Esophagus muscularis mucosa (tissue), 4 donors: ENCODE measurements around the gene RAB6A.

Experiments used
- CTCF ChIP-seq, 3 experiments: fragments of 200-600 bp in 2 of 3; fragments of 450-650 bp in 1 of 3; sonication (generic) in 2 of 3; IDR thresholded peaks; one replicate each; pipeline ENCODE4 v1.5.1; 2017 to 2019; ENCODE audit warnings: antibody characterized with exemption in 3 of 3, mild to moderate bottlenecking in 2 of 3, moderate library complexity in 1 of 3
- EP300 ChIP-seq: sonication (generic); formaldehyde crosslinking; IDR thresholded peaks from one replicate; pipeline ENCODE4 v1.6.1; 2017; ENCODE audit warnings: antibody characterized with exemption
- POLR2A ChIP-seq: fragments of 450-650 bp; IDR thresholded peaks from one replicate; pipeline ENCODE4 v1.6.1; 2017; ENCODE audit warnings: antibody characterized with exemption, moderate library complexity, mild to moderate bottlenecking, low read depth

- TF ChIP-seq POLR2A (no peak), CTCF (IDR thresholded peaks at IDR 0.05) (no peak), EP300 (no peak)
These were observed 111.7 kb downstream of the RAB6A start for GRCh38 chr11:73649206-73649605.
